Myometrial cell (primary cell): ENCODE data around the gene PGM1. TPM values are rescaled to one million over a fixed set of nuclear protein-coding genes. Genes with fewer than 3 reads are reported as not detected.

Experiments
- total RNA-seq: library from RNA; depleted of rRNA; stranded (reverse); fragments of >200 nt; gene quantifications from 2 replicates; pipeline ENCODE4 v1.2.3, GENCODE V29; 2015

The PGM1 gene
- 103 and 108 TPM in 2 replicates for total RNA-seq

DNA sequence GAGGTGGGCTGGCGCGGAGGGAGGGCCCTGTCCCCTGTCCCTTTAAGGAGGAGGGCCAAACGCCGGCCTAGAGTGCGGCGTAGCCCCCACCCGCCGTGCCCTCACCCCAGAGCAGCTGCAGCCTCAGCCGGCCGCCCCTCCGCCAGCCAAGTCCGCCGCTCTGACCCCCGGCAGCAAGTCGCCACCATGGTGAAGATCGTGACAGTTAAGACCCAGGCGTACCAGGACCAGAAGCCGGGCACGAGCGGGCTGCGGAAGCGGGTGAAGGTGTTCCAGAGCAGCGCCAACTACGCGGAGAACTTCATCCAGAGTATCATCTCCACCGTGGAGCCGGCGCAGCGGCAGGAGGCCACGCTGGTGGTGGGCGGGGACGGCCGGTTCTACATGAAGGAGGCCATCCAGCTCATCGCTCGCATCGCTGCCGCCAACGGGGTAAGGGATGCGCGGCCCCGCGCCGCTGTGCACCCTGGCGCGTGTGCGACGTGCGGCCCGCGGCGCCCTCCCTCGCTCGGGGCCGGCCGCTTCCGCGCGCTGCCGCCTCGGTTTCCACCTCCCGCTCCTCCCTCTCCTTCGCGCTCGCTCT, at the start of gene PGM1:
PGM1 (plus strand) TSS at position 109 of the 583 bp plus-strand sequence; CDS start at position 187, 78 bp downstream.

Other genes starting within 250 kb of the PGM1 start
- gene ALG6, start 225.8 kb upstream of the PGM1 start, total RNA-seq = 11.7 and 14.1 TPM in 2 replicates
- 11.5 and 33.5 TPM in 2 replicates for gene ITGB3BP, start 70.2 kb upstream of the PGM1 start, total RNA-seq
- gene EFCAB7, start 69.9 kb upstream of the PGM1 start, total RNA-seq = 3.9 and 6.3 TPM in 2 replicates
- 10.7 and 14.2 TPM in 2 replicates for gene ROR1, start 180.6 kb downstream of the PGM1 start, total RNA-seq